ENCODE data around the gene LANCL3.

The LANCL3 gene

DNA sequence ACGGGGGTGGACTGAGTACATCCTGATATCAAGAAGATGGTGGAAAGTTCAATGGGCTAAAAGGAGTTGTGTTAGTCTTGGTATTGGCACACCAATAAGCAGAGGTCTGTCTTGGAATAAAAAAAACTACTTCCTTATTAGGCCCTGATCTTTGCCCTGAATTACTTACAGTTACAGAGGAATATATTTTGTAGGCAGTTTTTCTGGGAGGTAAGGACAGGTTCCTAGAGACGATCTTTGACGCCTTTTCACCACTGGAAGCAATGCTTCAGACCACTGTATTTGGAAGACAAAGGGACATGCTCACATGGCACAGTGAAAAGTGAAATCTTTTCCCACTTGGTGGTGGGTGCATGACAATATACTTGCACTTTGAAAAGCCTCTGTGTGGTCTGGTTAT, 113.5 kb downstream of the LANCL3 start:
- DNase-seq: no peak

DNA sequence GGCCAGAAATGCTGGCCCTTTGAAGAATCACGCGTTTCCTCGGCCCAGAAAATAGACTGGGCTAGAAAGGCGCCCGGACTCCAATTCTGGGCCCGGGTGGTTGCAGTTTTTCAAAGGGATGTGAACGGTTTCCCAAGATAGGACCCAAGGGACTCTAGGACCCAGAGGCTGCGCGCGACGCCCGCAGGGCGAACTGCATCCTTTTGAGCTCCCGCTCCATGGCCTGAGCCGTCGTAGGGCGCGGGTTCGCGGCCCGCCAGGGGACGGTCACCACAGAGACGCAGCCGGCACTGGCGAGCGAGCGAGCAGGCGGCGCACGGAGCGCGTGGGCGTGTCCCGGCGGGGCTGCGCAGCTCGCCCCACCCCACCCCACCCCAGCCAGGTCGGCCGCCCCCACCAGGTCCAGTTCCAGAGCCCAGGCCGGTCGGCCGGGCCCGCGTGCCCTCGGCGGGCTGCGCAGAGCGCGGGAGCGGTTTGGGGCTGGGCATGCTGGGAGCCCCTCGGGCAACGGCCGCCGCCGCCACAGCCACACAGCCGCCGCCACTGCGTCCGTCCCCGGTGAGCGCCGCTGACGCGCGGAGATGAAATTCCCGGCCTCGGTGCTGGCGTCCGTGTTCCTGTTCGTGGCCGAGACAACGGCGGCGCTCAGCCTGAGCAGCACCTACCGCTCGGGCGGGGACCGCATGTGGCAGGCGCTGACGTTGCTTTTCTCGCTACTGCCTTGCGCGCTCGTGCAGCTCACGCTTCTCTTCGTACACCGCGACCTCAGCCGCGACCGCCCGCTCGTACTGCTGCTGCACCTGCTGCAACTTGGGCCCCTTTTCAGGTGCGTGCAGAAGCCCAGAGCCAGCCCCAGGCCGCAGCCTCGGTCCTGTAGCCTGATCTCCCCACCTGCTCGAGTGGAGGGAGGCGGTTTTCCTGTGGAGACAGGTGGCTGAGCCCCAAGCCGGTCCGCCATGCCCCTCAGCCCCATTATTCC, 114.2 kb downstream of the LANCL3 start, which contains the start of gene XK:
XK (plus strand) TSS at position 411 of the 979 bp plus-strand sequence; CDS start at position 582, 171 bp downstream.
- DNase-seq: peak; percentile 9

DNA sequence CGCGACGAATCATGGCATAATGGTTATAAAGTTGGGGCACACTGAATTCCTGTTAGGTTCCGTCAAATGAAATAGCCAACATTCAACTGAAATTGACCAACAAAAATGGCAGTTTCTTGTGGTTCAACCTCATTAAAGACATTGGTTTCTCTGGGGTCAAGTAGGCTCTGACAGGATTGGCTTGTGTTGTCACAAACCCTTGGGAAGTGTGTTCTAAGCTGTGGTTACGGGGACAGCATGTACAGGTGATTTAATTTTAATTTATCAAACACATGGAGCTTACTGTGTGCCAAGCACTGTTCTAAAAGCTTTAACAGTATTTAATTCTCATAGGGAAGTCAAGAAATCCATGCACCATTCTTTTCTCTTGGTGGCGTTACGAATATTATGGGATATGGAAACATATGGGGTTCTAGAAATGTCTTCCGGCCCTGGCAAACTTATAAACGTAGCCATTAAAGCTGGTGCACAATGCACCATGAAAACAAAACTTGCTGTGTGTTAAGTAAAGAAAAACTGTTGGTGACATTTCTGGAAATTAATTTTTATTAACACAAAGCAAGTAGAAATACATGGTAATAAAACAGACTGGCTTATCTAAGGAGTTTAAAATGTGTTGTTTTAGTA, 115.0 kb downstream of the LANCL3 start:
- DNase-seq: no peak

DNA sequence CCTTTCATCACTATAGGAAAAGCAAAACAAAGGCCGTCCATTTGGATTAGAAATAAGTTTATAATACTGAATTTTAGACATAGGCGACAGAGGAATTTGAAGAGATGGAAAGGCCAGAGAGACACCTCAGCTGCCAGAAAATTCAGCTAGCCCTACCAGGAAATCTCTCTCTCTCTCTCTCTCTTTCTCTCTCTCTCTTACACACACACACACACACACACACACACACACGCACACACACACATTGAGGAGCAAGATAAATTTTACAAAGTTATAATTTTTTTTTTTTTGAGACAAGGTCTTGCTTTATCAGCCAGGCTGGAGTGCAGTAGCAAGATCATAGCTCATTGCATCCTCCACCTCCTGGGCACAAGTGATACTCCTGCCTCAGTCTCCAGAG, 115.5 kb downstream of the LANCL3 start:
- DNase-seq: no peak

GRCh38 chrX:37690119-37690518, 118.7 kb downstream of the LANCL3 start:
- DNase-seq: no peak

GRCh38 chrX:37692918-37693317, 121.5 kb downstream of the LANCL3 start:
- DNase-seq: no peak

DNA sequence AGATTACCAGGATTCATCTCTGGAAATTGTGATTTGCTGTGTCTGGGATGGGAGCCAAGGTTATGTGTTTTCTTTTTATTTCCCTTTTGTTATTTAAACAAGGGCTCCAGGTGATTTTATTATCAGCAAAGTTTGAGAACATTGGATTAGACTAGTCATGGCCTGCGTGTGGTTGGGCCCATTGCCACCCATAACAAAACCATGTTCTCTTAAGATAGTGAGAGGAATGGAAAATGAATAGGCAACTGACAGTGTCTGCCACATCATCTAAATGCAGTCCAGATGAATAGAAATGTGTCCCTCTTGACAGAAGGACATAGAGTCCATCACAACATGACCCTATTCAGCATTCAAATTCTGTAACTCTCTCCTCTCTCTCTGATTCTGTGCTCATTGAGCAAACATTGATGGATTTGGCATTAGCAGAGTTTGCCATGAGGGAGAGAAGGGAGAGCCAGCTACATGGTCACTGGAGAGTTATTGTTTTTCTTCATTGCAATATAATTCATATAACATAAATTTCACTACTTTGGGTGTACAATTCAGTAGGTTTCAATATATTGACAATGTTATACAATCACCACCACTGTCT, 125.8 kb downstream of the LANCL3 start:
- no peak for DNase-seq

DNA sequence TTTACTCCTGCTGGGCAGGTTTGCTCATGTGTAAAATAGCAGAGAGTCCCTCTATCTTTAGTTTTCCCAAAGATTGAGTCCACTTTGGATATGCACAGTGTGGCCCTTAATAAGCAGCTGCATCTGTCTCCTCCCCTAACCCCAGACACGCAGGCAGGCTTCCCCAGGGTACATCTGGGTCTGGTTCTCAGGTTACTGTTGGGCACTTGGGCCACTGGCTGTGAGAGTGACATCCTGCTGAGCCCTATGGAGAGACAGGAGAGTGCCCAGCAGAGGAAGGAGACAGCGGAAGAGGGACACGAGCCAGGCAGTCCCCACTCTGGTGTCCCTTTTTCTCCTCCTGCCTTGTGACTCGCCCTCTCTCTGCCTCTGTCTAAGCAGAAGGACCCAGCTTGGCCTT, 130.1 kb downstream of the LANCL3 start:
- no peak for DNase-seq

DNA sequence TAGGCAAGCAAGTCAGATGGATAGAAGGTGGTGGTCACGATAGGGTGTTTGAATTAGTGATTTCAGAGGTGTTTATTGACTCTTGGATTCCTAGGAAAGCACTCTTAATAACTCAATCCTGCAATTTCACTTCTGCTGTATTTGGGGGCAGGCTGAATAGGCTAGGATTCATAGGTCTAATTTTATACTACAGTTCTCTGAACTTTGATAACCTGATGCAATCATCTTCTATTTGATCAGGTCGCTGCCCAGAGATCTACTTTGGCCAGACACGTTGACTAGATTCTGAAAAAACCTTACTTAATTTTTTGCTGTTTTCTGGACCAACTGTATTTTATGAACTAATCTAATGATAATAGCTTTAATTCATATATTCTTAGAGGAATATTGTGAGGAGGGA, 140.5 kb downstream of the LANCL3 start:
- DNase-seq: no peak

GRCh38 chrX:37712458-37712857, 141.0 kb downstream of the LANCL3 start:
- no peak for DNase-seq

GRCh38 chrX:37714479-37714878, 143.0 kb downstream of the LANCL3 start:
- no peak for DNase-seq

- no peak for DNase-seq
Measured at GRCh38 chrX:37716602-37717001, 145.1 kb downstream of the LANCL3 start.

GRCh38 chrX:37717708-37718107, 146.2 kb downstream of the LANCL3 start:
- DNase-seq: no peak

GRCh38 chrX:37722595-37722994, 151.1 kb downstream of the LANCL3 start:
- DNase-seq: no peak

DNA sequence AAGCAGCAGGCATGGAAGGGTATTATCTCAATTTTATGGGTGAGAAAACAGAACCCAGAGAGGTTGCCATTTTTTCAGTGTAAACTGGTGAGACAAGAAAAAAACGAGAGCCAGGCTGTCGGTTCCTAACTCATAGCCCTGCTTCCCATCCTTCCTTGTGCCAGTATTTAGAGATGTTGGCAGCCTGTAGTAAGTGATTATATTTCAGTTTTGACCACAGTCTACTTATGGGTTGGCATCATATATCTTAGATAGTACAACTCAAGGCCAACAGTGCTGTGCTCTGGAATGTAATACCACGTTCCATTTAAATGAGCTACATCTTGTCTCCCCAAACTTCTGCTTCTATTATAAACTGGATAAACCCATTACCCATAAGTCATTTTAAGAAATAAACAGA, 154.9 kb downstream of the LANCL3 start:
- no peak for DNase-seq

All from suppressor macrophage treated with lipopolysaccharide for 4 hours (primary cell).